Measurements from ENCODE around the gene REC114. TPM values are rescaled to one million over a fixed set of nuclear protein-coding genes. Genes with fewer than 3 reads are reported as not detected.

The REC114 gene
- total and polyA plus RNA-seq, 2 of the 8 experiments (the other 6 are each of a cell fraction or from before 2014, with no cell fraction given) = 0.12 TPM; not detected in 1

DNA sequence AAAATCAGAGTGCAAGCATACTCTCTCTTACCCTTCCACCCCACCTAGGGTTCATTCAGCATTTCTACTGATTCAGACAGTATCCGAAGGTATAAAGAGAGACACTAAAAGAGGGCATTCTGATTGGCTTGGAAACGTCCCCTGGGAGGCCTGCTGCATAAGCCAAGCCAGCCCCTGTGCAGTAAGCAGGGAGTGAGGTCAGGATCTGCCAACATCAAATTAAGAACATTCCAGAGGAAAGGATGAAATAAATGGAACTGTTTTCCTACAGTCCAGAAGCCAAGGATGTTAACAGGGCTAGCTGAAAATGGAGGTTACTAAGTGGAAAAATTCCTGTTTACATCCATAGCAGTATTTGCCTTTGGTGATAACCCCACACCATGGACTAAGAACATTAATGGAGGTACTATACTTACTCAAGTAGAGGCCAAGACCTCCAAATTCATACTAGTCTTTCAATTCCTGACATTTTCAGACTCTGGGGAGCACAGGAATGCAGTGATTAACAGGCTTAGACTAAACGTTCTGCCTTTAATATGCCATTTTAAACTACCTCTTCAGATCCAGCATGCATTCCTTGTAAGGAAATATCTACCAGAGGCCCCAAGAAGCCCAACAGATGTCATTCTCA lies 155.7 kb downstream of the REC114 start:
- H3K9ac ChIP-seq (replicated peaks in 1 of 4; ENCODE audit: extremely low read depth in 1 of 4, low read depth in 3 of 4, low read length in 3 of 4) = no peak overlapping the region
- H4K5ac ChIP-seq (ENCODE audit: insufficient read length, low read depth, low read length) = no peak overlapping the region
- no peaks in the 10 kb centered on the region; a peak in 1 of 8 replicates for H3K36me3 ChIP-seq (ENCODE audit: control insufficient read depth in 2 of 4, insufficient read depth in 4 of 4, low read length in 3 of 4)
- ChIA-PET CTCF (ENCODE audit: partially characterized antibody) (interaction anchor here (0.7 to 4.3 kb wide), 7 partner anchors 9 to 107 kb away, joined by 3 to 26 read pairs (median 4); partner anchors contain the start of gene NPTN), POLR2A (ENCODE audit: partially characterized antibody) (interaction anchor here (1.2 to 1.9 kb wide), 2 partner anchors 9 to 19 kb away, joined by 3 to 5 read pairs; no protein-coding TSS in a partner anchor)
- peaks cover 3 to 100% of the 10 kb centered on the region in 2 experiments; a peak in 3 of 4 replicates for H3K79me2 ChIP-seq (ENCODE audit: control insufficient read depth in 1 of 2, insufficient read depth in 2 of 2, low read length in 2 of 2)
- H4K20me1 ChIP-seq (replicated peaks in 1 of 2; ENCODE audit: control insufficient read depth in 1 of 2, insufficient read depth in 2 of 2, low read length in 2 of 2) = peaks cover 20 to 39% of the 10 kb centered on the region in 2 experiments
- H2BK12ac ChIP-seq (ENCODE audit: low read depth, low read length) = no peak overlapping the region
- no peak overlapping the region for H2BK120ac ChIP-seq (replicated peaks; ENCODE audit: low read depth, low read length)
- no peak overlapping the region for H3K18ac ChIP-seq (ENCODE audit: extremely low read depth, low read length)
- no peak overlapping the region for H2BK20ac ChIP-seq (ENCODE audit: low read length)
- H3K4me1 ChIP-seq (replicated peaks in 1 of 4; ENCODE audit: control insufficient read depth in 3 of 4, insufficient read depth in 4 of 4, low read length in 3 of 4) = peaks cover 14 to 29% (median 24%) of the 10 kb centered on the region in 4 experiments
- H3K14ac ChIP-seq (ENCODE audit: insufficient read length) = no peak overlapping the region
- H4K8ac ChIP-seq (ENCODE audit: extremely low read depth, insufficient read depth, low read length) = no peak overlapping the region
- H3K4me2 ChIP-seq (ENCODE audit: insufficient read depth in 1 of 2, low read depth in 2 of 2, low read length in 2 of 2) = no peak overlapping the region
- no peak overlapping the region for H3K56ac ChIP-seq (replicated peaks; ENCODE audit: insufficient read length, low read depth, low read length)
- H2AK5ac ChIP-seq (ENCODE audit: low read depth, low read length) = no peak overlapping the region
- H3K23ac ChIP-seq (ENCODE audit: insufficient read length) = no peak overlapping the region
- no peak overlapping the region for H2BK15ac ChIP-seq (ENCODE audit: low read length)
- H2BK5ac ChIP-seq (ENCODE audit: low read depth, low read length) = no peak overlapping the region
- no peak for DNase-seq (ENCODE audit: low read depth in 1 of 2, low spot score in 2 of 2)
- no peaks in the 10 kb centered on the region; the same call in 1 of the 2 replicates for H3K23me2 ChIP-seq (ENCODE audit: low read depth, low read length)
- H3K27ac ChIP-seq (ENCODE audit: low read depth, low read length) = no peak overlapping the region
- H3K4me3 ChIP-seq (ENCODE audit: extremely low read depth in 1 of 4, insufficient read depth in 2 of 4, low read depth in 3 of 4, low read length in 4 of 4) = no peak overlapping the region
- WGBS, 2 experiments (ENCODE audit: extremely low coverage in 1 of 2, insufficient coverage in 1 of 2, insufficient read length in 1 of 2, insufficient replicate concordance in 2 of 2, low coverage in 1 of 2, low lambda C conversion rate in 2 of 2, missing lambda C conversion rate in 1 of 2) = 82% methylated on average over 3 of the region's 3 CpGs; no CpG with 5 or more reads in 1 of the 2 experiments
- H3K4ac ChIP-seq (replicated peaks; ENCODE audit: insufficient read length, low read depth, low read length) = no peak overlapping the region
- H3K9me3 ChIP-seq (ENCODE audit: insufficient read depth in 2 of 2, low read depth in 1 of 2, low read length in 1 of 2) = no peaks in the 10 kb centered on the region
- peaks cover 25% of the 10 kb centered on the region for H3K79me1 ChIP-seq (ENCODE audit: low read depth, low read length)
- H2AFZ ChIP-seq (ENCODE audit: low read length) = no peak overlapping the region
- H4K91ac ChIP-seq (replicated peaks; ENCODE audit: insufficient read length, low read length) = no peak overlapping the region
- H3K27me3 ChIP-seq (replicated peaks in 1 of 4; ENCODE audit: control insufficient read depth in 3 of 4, extremely low read depth in 1 of 4, insufficient read depth in 3 of 4, low read length in 3 of 4) = no peaks in the 10 kb centered on the region
- no peak for FAIRE-seq
- TF ChIP-seq CHD1 (IDR thresholded peaks at IDR 0.05; ENCODE audit: low read depth, low read length) (no peak), KDM5A (IDR thresholded peaks at IDR 0.05; ENCODE audit: low read length) (no peak), GABPA (IDR thresholded peaks at IDR 0.05; ENCODE audit: borderline replicate concordance, insufficient read depth, low read length) (no peak), EP300 (IDR thresholded peaks at IDR 0.05; ENCODE audit: borderline replicate concordance in 1 of 2, low read depth in 2 of 2, low read length in 2 of 2) (no peak), FOSL1 (IDR thresholded peaks at IDR 0.05; ENCODE audit: insufficient read depth, low read depth, low read length) (no peak), TEAD4 (IDR thresholded peaks at IDR 0.05; ENCODE audit: low read depth, low read length) (no peak), POLR2AphosphoS5 (IDR thresholded peaks at IDR 0.05; ENCODE audit: low read depth, low read length) (no peak), CTBP2 (IDR thresholded peaks at IDR 0.05; ENCODE audit: borderline replicate concordance, insufficient read depth, insufficient read length, low read length) (no peak), JUN (IDR thresholded peaks at IDR 0.05; ENCODE audit: low read depth, low read length) (no peak)
- TF ChIP-seq, protein P1, sequence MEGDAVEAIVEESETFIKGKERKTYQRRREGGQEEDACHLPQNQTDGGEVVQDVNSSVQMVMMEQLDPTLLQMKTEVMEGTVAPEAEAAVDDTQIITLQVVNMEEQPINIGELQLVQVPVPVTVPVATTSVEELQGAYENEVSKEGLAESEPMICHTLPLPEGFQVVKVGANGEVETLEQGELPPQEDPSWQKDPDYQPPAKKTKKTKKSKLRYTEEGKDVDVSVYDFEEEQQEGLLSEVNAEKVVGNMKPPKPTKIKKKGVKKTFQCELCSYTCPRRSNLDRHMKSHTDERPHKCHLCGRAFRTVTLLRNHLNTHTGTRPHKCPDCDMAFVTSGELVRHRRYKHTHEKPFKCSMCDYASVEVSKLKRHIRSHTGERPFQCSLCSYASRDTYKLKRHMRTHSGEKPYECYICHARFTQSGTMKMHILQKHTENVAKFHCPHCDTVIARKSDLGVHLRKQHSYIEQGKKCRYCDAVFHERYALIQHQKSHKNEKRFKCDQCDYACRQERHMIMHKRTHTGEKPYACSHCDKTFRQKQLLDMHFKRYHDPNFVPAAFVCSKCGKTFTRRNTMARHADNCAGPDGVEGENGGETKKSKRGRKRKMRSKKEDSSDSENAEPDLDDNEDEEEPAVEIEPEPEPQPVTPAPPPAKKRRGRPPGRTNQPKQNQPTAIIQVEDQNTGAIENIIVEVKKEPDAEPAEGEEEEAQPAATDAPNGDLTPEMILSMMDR (IDR thresholded peaks at IDR 0.05; ENCODE audit: control extremely low read depth in 1 of 3, insufficient read depth in 1 of 3, low read depth in 1 of 3, low read length in 3 of 3) = no peak
